SU-DHL-6 (cell line): ENCODE measurements around the gene LHFPL6.

Source experiments
- H2AFZ ChIP-seq: fragments of 200-600 bp; sonication (generic); 2 replicates; pipeline ENCODE4 v1.6.1; 2014; ENCODE audit warnings: low read depth, mild to moderate bottlenecking, moderate library complexity, mixed read lengths, antibody characterized with exemption, low read length; ENCODE audit not compliant: severe bottlenecking
- H3F3A ChIP-seq: fragments of 200-600 bp; shearing (Covaris generic); 2 replicates; pipeline ENCODE4 v1.6.0; 2016; ENCODE audit warnings: antibody characterized with exemption, mild to moderate bottlenecking; ENCODE audit not compliant: insufficient read depth
- H3K27ac ChIP-seq: fragments of 200-600 bp; sonication (generic); 2 replicates; pipeline ENCODE4 v1.5.1; 2016; ENCODE audit warnings: low read depth, mild to moderate bottlenecking, low read length, moderate library complexity, mixed read lengths
- H3K27me3 ChIP-seq: fragments of 200-600 bp; sonication (generic), shearing (Covaris generic); 2 replicates; pipeline ENCODE4 v1.6.0; 2014; ENCODE audit warnings: mild to moderate bottlenecking, low read length
- H3K36me3 ChIP-seq: fragments of 200-600 bp; sonication (generic); 2 replicates; pipeline ENCODE4 v1.6.1; 2014; ENCODE audit warnings: mild to moderate bottlenecking, low read length, mixed read lengths
- H3K4me2 ChIP-seq: fragments of 300-600, 200-600 bp; shearing (Covaris generic), sonication (generic); 2 replicates; pipeline ENCODE4 v1.6.0; 2014; ENCODE audit warnings: low read length, low read depth, mild to moderate bottlenecking; ENCODE audit not compliant: poor library complexity, severe bottlenecking
- H3K4me3 ChIP-seq: fragments of 200-600 bp; sonication (generic); 2 replicates; pipeline ENCODE4 v1.5.1; 2014; ENCODE audit warnings: antibody characterized with exemption, low read length, mild to moderate bottlenecking, mixed read lengths; ENCODE audit not compliant: insufficient read depth, poor library complexity, severe bottlenecking
- H3K79me2 ChIP-seq: fragments of 200-600 bp; sonication (generic); 2 replicates; pipeline ENCODE4 v1.6.1; 2014; ENCODE audit warnings: mild to moderate bottlenecking, low read length, moderate library complexity; ENCODE audit not compliant: insufficient read depth
- H3K9ac ChIP-seq: fragments of 200-600 bp; sonication (generic); 2 replicates; pipeline ENCODE4 v1.7.0; 2014; ENCODE audit warnings: mild to moderate bottlenecking, low read length
- H3K9me2 ChIP-seq: fragments of 200-600 bp; sonication (generic); replicated peaks from 2 replicates; pipeline ENCODE4 v1.6.1; 2014; ENCODE audit warnings: low read length; ENCODE audit not compliant: insufficient read depth
- H3K9me3 ChIP-seq: fragments of 200-600 bp; sonication (generic); 2 replicates; pipeline ENCODE4 v1.6.1; 2014; ENCODE audit warnings: low read length, mixed read lengths; ENCODE audit not compliant: insufficient read depth
- H4K20me1 ChIP-seq: fragments of 200-600 bp; sonication (generic); 2 replicates; pipeline ENCODE4 v1.6.1; 2014; ENCODE audit warnings: low read depth, mild to moderate bottlenecking, antibody characterized with exemption, low read length, moderate library complexity, mixed read lengths
- EZH2phosphoT487 ChIP-seq: fragments of 200-600 bp; sonication (generic), shearing (Covaris generic); conservative IDR thresholded peaks from 2 replicates; pipeline ENCODE4 v1.6.1; 2018; ENCODE audit warnings: mild to moderate bottlenecking, antibody characterized with exemption, low read length, moderate library complexity, mixed read lengths
- TF ChIP-seq, protein P1 (sequence below): fragments of 200-600 bp; sonication (generic); IDR thresholded peaks from one replicate; pipeline ENCODE4 v1.5.1; 2017; ENCODE audit warnings: antibody characterized with exemption, mild to moderate bottlenecking, low read length, moderate library complexity; ENCODE audit not compliant: insufficient read depth, poor library complexity, severe bottlenecking

LHFPL6 gene

GRCh38 chr13:39446865-39447264 lies 156.1 kb downstream of the LHFPL6 start:
- Histone ChIP-seq H3K9me3 (no peaks in the 10 kb centered on the region), H3K36me3 (no peaks in the 10 kb centered on the region; the same call in 1 of the 2 replicates), H3K27me3 (no peaks in the 10 kb centered on the region), H2AFZ (no peak overlapping the region), H3K79me2 (no peaks in the 10 kb centered on the region), H3K27ac (no peak overlapping the region), H3K9ac (no peak overlapping the region), H3K9me2 (no peaks in the 10 kb centered on the region), H3F3A (no peaks in the 10 kb centered on the region), H4K20me1 (no peaks in the 10 kb centered on the region), H3K4me3 (no peak overlapping the region), H3K4me2 (no peak overlapping the region)
- TF ChIP-seq, protein P1, sequence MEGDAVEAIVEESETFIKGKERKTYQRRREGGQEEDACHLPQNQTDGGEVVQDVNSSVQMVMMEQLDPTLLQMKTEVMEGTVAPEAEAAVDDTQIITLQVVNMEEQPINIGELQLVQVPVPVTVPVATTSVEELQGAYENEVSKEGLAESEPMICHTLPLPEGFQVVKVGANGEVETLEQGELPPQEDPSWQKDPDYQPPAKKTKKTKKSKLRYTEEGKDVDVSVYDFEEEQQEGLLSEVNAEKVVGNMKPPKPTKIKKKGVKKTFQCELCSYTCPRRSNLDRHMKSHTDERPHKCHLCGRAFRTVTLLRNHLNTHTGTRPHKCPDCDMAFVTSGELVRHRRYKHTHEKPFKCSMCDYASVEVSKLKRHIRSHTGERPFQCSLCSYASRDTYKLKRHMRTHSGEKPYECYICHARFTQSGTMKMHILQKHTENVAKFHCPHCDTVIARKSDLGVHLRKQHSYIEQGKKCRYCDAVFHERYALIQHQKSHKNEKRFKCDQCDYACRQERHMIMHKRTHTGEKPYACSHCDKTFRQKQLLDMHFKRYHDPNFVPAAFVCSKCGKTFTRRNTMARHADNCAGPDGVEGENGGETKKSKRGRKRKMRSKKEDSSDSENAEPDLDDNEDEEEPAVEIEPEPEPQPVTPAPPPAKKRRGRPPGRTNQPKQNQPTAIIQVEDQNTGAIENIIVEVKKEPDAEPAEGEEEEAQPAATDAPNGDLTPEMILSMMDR: no peak
- TF ChIP-seq EZH2phosphoT487: no peak

DNA sequence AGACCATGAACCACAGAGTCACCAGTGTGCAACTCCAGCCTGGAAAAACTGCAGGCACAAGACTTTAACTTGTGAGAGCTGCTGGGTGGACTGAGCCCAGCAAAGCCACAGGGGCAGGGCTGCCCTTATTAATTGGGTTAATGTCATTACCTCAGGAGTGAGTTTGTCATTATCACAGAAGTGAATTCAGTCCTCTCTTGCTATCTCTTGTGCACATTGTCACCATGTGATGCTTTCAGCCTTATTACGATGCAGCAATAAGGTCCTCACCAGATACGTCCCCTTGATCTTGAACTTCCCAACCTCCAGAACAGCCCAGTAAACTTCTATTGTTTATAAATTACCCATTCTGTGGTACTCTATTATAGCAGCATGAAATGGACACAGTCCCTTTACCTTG lies 158.1 kb downstream of the LHFPL6 start:
- H3K27me3 ChIP-seq: no peaks in the 10 kb centered on the region
- no peaks in the 10 kb centered on the region for H3K9me3 ChIP-seq
- no peaks in the 10 kb centered on the region for H3K79me2 ChIP-seq
- no peaks in the 10 kb centered on the region for H3F3A ChIP-seq
- no peaks in the 10 kb centered on the region; the same call in 1 of the 2 replicates for H3K36me3 ChIP-seq
- H3K9me2 ChIP-seq: no peaks in the 10 kb centered on the region
- TF ChIP-seq, protein P1: no peak
- TF ChIP-seq EZH2phosphoT487: no peak
- no peak overlapping the region for H3K27ac ChIP-seq
- H4K20me1 ChIP-seq: no peaks in the 10 kb centered on the region
- no peak overlapping the region for H2AFZ ChIP-seq
- H3K4me2 ChIP-seq: no peak overlapping the region
- H3K4me3 ChIP-seq: no peak overlapping the region
- H3K9ac ChIP-seq: no peak overlapping the region

DNA sequence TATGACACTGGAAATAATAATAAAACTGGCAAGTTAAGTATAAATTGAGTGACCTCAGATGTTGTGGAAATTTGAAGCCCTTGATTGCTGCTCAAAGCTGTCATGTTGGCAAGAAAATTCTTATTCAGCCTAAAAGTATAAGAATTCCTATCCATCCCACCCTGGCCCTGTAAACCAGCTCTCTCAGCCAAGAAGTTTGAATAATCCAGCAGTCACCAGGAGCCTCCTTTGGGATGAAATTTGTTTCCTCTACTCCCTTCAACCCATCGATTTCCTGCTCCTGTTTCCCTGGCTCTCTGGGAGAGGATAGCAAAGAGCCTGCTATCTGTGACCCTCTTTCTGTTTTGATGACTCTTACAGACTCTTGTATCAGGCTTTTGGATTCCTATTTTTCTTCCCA lies 169.3 kb downstream of the LHFPL6 start:
- no peaks in the 10 kb centered on the region for H3F3A ChIP-seq
- H3K4me3 ChIP-seq: no peak overlapping the region
- no peaks in the 10 kb centered on the region for H3K27me3 ChIP-seq
- H3K27ac ChIP-seq: no peak overlapping the region
- TF ChIP-seq, protein P1: no peak
- no peak for TF ChIP-seq EZH2phosphoT487
- H3K9me2 ChIP-seq: no peaks in the 10 kb centered on the region
- H3K36me3 ChIP-seq: 0 out of 2 replicates have a peak, but pooled peaks cover 2% of the 10 kb centered on the region
- H3K4me2 ChIP-seq: no peak overlapping the region
- no peaks in the 10 kb centered on the region for H3K79me2 ChIP-seq
- no peaks in the 10 kb centered on the region for H4K20me1 ChIP-seq
- no peak overlapping the region for H3K9ac ChIP-seq
- H2AFZ ChIP-seq: no peak overlapping the region
- no peaks in the 10 kb centered on the region for H3K9me3 ChIP-seq
